22Rv1 (cell line): Measurements from ENCODE around the gene LGALS8.

Source experiments
- ZFX ChIP-seq: fragments of 450-650 bp; IDR thresholded peaks from 2 replicates; pipeline ENCODE4 v1.6.1; 2017; ENCODE audit warnings: antibody characterized with exemption, borderline replicate concordance
- TF ChIP-seq, protein P1 (sequence below): fragments of 450-650 bp; IDR thresholded peaks from 2 replicates; pipeline ENCODE4 v1.5.1; 2017; ENCODE audit warnings: mild to moderate bottlenecking

DNA sequence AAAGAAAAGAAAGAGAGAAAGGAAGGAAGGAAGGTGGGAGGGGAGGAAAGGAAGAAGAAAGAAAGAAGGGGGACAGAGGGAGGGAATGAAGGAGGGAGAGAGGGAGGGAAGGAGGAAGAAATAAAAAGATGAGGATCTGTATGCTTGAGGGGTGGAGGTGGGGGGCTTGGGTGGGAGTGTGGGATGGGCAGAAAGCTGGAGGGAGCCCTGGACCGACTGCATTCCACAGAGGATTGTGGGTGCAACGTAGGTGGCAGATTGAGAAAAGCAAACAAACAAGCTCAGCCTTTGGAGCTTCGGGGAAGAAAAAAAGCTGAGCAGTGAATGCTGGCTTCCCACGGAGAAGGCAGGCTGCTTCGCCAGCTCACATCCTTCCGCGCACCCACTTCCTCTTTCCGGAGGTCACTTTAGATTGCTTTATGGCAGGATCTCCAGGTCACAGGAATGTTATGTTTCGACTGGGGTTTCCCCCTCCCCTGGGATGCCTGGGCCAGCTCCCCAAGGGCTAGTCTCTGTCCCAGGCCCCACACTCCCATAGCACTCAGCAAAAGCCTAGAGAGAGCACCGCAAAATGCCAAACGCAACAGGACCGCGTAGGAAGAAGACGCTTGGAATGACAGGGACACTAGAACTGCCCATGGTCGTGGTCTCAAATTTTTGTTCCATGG is 20.7 kb upstream of the LGALS8 start:
- TF ChIP-seq, protein P1, sequence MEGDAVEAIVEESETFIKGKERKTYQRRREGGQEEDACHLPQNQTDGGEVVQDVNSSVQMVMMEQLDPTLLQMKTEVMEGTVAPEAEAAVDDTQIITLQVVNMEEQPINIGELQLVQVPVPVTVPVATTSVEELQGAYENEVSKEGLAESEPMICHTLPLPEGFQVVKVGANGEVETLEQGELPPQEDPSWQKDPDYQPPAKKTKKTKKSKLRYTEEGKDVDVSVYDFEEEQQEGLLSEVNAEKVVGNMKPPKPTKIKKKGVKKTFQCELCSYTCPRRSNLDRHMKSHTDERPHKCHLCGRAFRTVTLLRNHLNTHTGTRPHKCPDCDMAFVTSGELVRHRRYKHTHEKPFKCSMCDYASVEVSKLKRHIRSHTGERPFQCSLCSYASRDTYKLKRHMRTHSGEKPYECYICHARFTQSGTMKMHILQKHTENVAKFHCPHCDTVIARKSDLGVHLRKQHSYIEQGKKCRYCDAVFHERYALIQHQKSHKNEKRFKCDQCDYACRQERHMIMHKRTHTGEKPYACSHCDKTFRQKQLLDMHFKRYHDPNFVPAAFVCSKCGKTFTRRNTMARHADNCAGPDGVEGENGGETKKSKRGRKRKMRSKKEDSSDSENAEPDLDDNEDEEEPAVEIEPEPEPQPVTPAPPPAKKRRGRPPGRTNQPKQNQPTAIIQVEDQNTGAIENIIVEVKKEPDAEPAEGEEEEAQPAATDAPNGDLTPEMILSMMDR = no peak
- no peak for TF ChIP-seq ZFX
